ENCODE measurements around the gene MAP1LC3C.

GRCh38 chr1:242000434-242000833 lies 1.5 kb upstream of the MAP1LC3C start:
- TF ChIP-seq POLR2AphosphoS5 (IDR thresholded peaks at IDR 0.05; ENCODE audit: low read depth, low read length) (no peak), REST (IDR thresholded peaks at IDR 0.05; ENCODE audit: insufficient read depth in 1 of 2, low read depth in 2 of 2, low read length in 2 of 2) (no peak), TAF1 (IDR thresholded peaks at IDR 0.05; ENCODE audit: borderline replicate concordance, insufficient read depth, low read length) (no peak), SIN3A (IDR thresholded peaks at IDR 0.05; ENCODE audit: borderline replicate concordance, insufficient read depth, low read length) (no peak), FOXP2 (optimal IDR thresholded peaks at IDR 0.05; ENCODE audit: borderline replicate concordance, extremely low read depth, extremely low read length, insufficient read depth) (no peak)
